GM12891 (cell line): ENCODE results near the gene GPR55.

Experiments
- PAX5 ChIP-seq: IDR thresholded peaks from 2 replicates; pipeline ENCODE4 v1.6.1; 2011; ENCODE audit warnings: low read length, moderate library complexity, mild to moderate bottlenecking; ENCODE audit not compliant: insufficient read depth, severe bottlenecking
- POLR2A ChIP-seq: IDR thresholded peaks from 2 replicates; pipeline ENCODE4 v1.6.1; 2011; ENCODE audit warnings: low read depth, low read length, control low read depth
- POLR2AphosphoS5 ChIP-seq: IDR thresholded peaks from 2 replicates; pipeline ENCODE4 v1.6.1; 2011; ENCODE audit warnings: low read depth, low read length, control low read depth
- POU2F2 ChIP-seq: IDR thresholded peaks from 2 replicates; pipeline ENCODE4 v1.6.1; 2011; ENCODE audit warnings: low read depth, mild to moderate bottlenecking, control low read depth, low read length, moderate library complexity
- SPI1 ChIP-seq: IDR thresholded peaks from 2 replicates; pipeline ENCODE4 v1.6.1; 2011; ENCODE audit warnings: low read depth, low read length, control low read depth
- TAF1 ChIP-seq: IDR thresholded peaks from 2 replicates; pipeline ENCODE4 v1.6.1; 2011; ENCODE audit warnings: low read depth, low read length, control low read depth

DNA sequence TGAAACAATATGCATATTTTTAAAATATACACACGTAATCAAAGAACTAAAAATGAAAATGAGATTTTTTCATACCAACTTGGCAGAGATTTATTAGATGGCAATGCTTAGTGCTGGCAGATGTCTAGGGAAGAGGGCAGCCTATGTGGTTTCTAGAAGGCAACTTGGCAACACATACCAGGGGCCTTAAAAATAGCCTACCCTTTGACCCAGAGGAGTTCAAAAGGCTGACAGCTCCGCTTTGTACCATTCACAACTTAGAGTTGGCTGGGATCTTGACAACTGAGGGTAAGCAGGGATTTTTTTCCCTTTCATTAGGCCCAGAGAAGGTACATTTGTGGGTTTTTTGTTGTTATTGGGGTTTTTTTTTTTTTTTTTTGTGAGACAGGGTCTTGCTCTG lies 26.4 kb upstream of the GPR55 start:
- TF ChIP-seq POLR2A (no peak), POLR2AphosphoS5 (no peak), TAF1 (no peak), SPI1 (no peak), POU2F2 (no peak), PAX5 (no peak)
